Liver (tissue), 9 donors: ENCODE results near the gene WHRN. TPM values are rescaled to one million over a fixed set of nuclear protein-coding genes. Genes with fewer than 3 reads are reported as not detected.

Experiments used
- DNase-seq: peaks from one replicate; pipeline ENCODE4 v3.0.0-alpha.2; 2017; ENCODE audit warnings: low spot score
- H3K27ac ChIP-seq, 2 donors: one replicate each; pipeline ENCODE4 v1.7.0; 2013; ENCODE audit warnings: inconsistent platforms in 2 of 2, low read length in 2 of 2, control low read depth in 1 of 2, low read depth in 1 of 2, mild to moderate bottlenecking in 1 of 2
- H3K27me3 ChIP-seq, 4 donors: one replicate each; pipeline versions ENCODE4 v1.6.1 to v1.7.0; 2013; ENCODE audit warnings: low read length in 3 of 4, inconsistent platforms in 1 of 4, mild to moderate bottlenecking in 1 of 4, moderate library complexity in 1 of 4; ENCODE audit not compliant: control insufficient read depth in 4 of 4, insufficient read depth in 4 of 4
- H3K36me3 ChIP-seq, 4 donors: one replicate each; pipeline versions ENCODE4 v1.6.1 to v1.7.0; 2013; ENCODE audit warnings: low read length in 3 of 4, mild to moderate bottlenecking in 3 of 4, low read depth in 1 of 4, moderate library complexity in 1 of 4; ENCODE audit not compliant: control insufficient read depth in 4 of 4, insufficient read depth in 3 of 4
- H3K4me1 ChIP-seq, 4 donors: one replicate each; pipeline versions ENCODE4 v1.6.1 to v1.7.0; 2013; ENCODE audit warnings: low read length in 3 of 4, mild to moderate bottlenecking in 3 of 4, moderate library complexity in 1 of 4; ENCODE audit not compliant: control insufficient read depth in 4 of 4, insufficient read depth in 4 of 4
- H3K4me3 ChIP-seq, 3 donors: one replicate each; pipeline versions ENCODE4 v1.6.1 to v1.7.0; 2013; ENCODE audit warnings: low read length in 3 of 3, control low read depth in 1 of 3, low read depth in 1 of 3, mild to moderate bottlenecking in 1 of 3
- H3K9ac ChIP-seq, 2 donors: one replicate each; pipeline ENCODE4 v1.7.0; 2013; ENCODE audit warnings: low read length in 2 of 2, mild to moderate bottlenecking in 2 of 2, moderate library complexity in 2 of 2, control low read depth in 1 of 2, low read depth in 1 of 2
- H3K9me3 ChIP-seq, 4 donors: one replicate each; pipeline versions ENCODE4 v1.6.1 to v1.7.0; 2013; ENCODE audit warnings: low read length in 3 of 4; ENCODE audit not compliant: control insufficient read depth in 4 of 4
- CTCF ChIP-seq: fragments of 150-350 bp; IDR thresholded peaks from 2 replicates; pipeline ENCODE4 v1.5.1; 2017; ENCODE audit warnings: improper control_type of control experiment, low read depth, low read length; ENCODE audit not compliant: missing input control
- EGR1 ChIP-seq, 2 donors: IDR thresholded peaks; 2 replicates each; pipeline ENCODE4 v1.6.1; 2016 to 2018; ENCODE audit warnings: antibody characterized with exemption in 2 of 2, low read depth in 2 of 2
- FOXA1 ChIP-seq: IDR thresholded peaks from 2 replicates; pipeline ENCODE4 v1.6.1; 2016; ENCODE audit warnings: antibody characterized with exemption
- FOXA2 ChIP-seq: IDR thresholded peaks from 2 replicates; pipeline ENCODE4 v1.6.1; 2016; ENCODE audit warnings: antibody characterized with exemption
- GABPA ChIP-seq, 2 donors: IDR thresholded peaks in 1 of 2; conservative IDR thresholded peaks in 1 of 2; 2 replicates each; pipeline ENCODE4 v1.6.1; 2016; ENCODE audit warnings: antibody characterized with exemption in 2 of 2, mild to moderate bottlenecking in 1 of 2, moderate library complexity in 1 of 2
- HNF4A ChIP-seq, 2 donors: conservative IDR thresholded peaks; 2 replicates each; pipeline ENCODE4 v1.6.1; 2016; ENCODE audit warnings: antibody characterized with exemption in 2 of 2, mild to moderate bottlenecking in 2 of 2
- HNF4G ChIP-seq: IDR thresholded peaks from 2 replicates; pipeline ENCODE4 v1.6.1; 2016; ENCODE audit warnings: antibody characterized with exemption
- JUND ChIP-seq, 2 donors: IDR thresholded peaks; 2 replicates each; pipeline ENCODE4 v1.6.1; 2016; ENCODE audit warnings: antibody characterized with exemption in 2 of 2
- MAX ChIP-seq: IDR thresholded peaks from 2 replicates; pipeline ENCODE4 v1.6.1; 2016; ENCODE audit warnings: antibody characterized with exemption
- NR2F2 ChIP-seq: IDR thresholded peaks from 2 replicates; pipeline ENCODE4 v1.6.1; 2016; ENCODE audit warnings: antibody characterized with exemption
- RAD21 ChIP-seq, 2 donors: IDR thresholded peaks; 2 replicates each; pipeline ENCODE4 v1.6.1; 2016; ENCODE audit warnings: antibody characterized with exemption in 2 of 2, mild to moderate bottlenecking in 2 of 2
- REST ChIP-seq: IDR thresholded peaks from 2 replicates; pipeline ENCODE4 v1.6.1; 2016; ENCODE audit warnings: antibody characterized with exemption, mild to moderate bottlenecking
- RXRA ChIP-seq, 2 donors: IDR thresholded peaks; 2 replicates each; pipeline ENCODE4 v1.6.1; 2017 to 2018; ENCODE audit warnings: antibody characterized with exemption in 2 of 2, mild to moderate bottlenecking in 1 of 2
- SP1 ChIP-seq: IDR thresholded peaks from 2 replicates; pipeline ENCODE4 v1.6.1; 2018; ENCODE audit warnings: antibody characterized with exemption, mild to moderate bottlenecking
- TAF1 ChIP-seq: conservative IDR thresholded peaks from 2 replicates; pipeline ENCODE4 v1.6.1; 2016; ENCODE audit warnings: antibody characterized with exemption, mild to moderate bottlenecking
- YY1 ChIP-seq: IDR thresholded peaks from 2 replicates; pipeline ENCODE4 v1.6.1; 2016; ENCODE audit warnings: antibody characterized with exemption, mild to moderate bottlenecking
- WGBS: extraction: QIAGEN DNeasy Blood & Tissue Kit; methylation state at CpG from one replicate; pipeline ENCODE4 v1.1.7; 2013; 5-methylcytosine and 5-hydroxymethylcytosine counted together
- polyA plus RNA-seq, 2 donors: library from polyadenylated mRNA; stranded (reverse) in 1 of 2; unstranded in 1 of 2; fragments of 200-250 nt in 1 of 2; fragments of >200 nt in 1 of 2; fragmentation: Nextera tagmentation in 1 of 2; extraction: Ambion mirVana in 1 of 2; gene quantifications; one replicate each; pipeline versions ENCODE4 v1.2.1 to v1.2.3, GENCODE V29; 2013 to 2015
- total RNA-seq, 2 donors: library from RNA; depleted of rRNA; stranded (reverse); fragments of >200 nt; gene quantifications; one replicate each; pipeline ENCODE4 v1.2.3, GENCODE V29; 2014
- TF ChIP-seq, protein P1 (sequence below): IDR thresholded peaks from 2 replicates; pipeline ENCODE4 v1.6.1; 2016; ENCODE audit warnings: antibody characterized with exemption
- TF ChIP-seq, protein P2 (sequence below): IDR thresholded peaks from 2 replicates; pipeline ENCODE4 v1.6.1; 2016; ENCODE audit warnings: antibody characterized with exemption
- donor health status: healthy.
- donor health status: healthy.
- donor health status: healthy.
- donor health status: healthy.
- donor health status: healthy.

WHRN gene
- total and polyA plus RNA-seq, 4 donors: 0.42 to 1.9 (median 0.88) TPM

GRCh38 chr9:114552706-114553105 is 47.4 kb upstream of the WHRN start:
- Histone ChIP-seq H3K4me3 (no peak overlapping the region), H3K27ac (no peak overlapping the region), H3K9ac (no peak overlapping the region), H3K9me3 (peaks cover 0 to 2% (median 0%) of the 10 kb centered on the region in 4 donors), H3K4me1 (no peaks in the 10 kb centered on the region), H3K27me3 (no peaks in the 10 kb centered on the region), H3K36me3 (no peaks in the 10 kb centered on the region)
- TF ChIP-seq EGR1 (IDR thresholded peaks at IDR 0.05; ENCODE audit: low read depth in 2 of 2) (no peak), HNF4G (no peak), YY1 (no peak), SP1 (no peak), FOXA2 (no peak), RAD21 (IDR thresholded peaks at IDR 0.05) (no peak), JUND (IDR thresholded peaks at IDR 0.05) (no peak), TAF1 (no peak), MAX (no peak), HNF4A (conservative IDR thresholded peaks at IDR 0.05) (no peak), NR2F2 (no peak), FOXA1 (no peak), CTCF (no peak)
- TF ChIP-seq, protein P1, sequence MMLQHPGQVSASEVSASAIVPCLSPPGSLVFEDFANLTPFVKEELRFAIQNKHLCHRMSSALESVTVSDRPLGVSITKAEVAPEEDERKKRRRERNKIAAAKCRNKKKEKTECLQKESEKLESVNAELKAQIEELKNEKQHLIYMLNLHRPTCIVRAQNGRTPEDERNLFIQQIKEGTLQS: no peak
- 90% methylated on average over 5 of the region's 5 CpGs for WGBS
- DNase-seq: no peak

GRCh38 chr9:114551750-114552685 is 46.7 kb upstream of the WHRN start:
- Histone ChIP-seq H3K4me1 (no peaks in the 10 kb centered on the region), H3K9me3 (peaks cover 0 to 2% (median 0%) of the 10 kb centered on the region in 4 donors), H3K27me3 (peaks cover 0 to under 1% (median 0%) of the 10 kb centered on the region in 4 donors), H3K36me3 (no peaks in the 10 kb centered on the region), H3K9ac (no peak overlapping the region), H3K4me3 (no peak overlapping the region), H3K27ac (no peak overlapping the region)
- TF ChIP-seq, protein P1: no peak
- TF ChIP-seq REST (no peak), HNF4G (no peak), GABPA (IDR thresholded peaks at IDR 0.05 in 1 of 2, conservative IDR thresholded peaks at IDR 0.05 in 1 of 2) (no peak), JUND (IDR thresholded peaks at IDR 0.05) (no peak), FOXA1 (no peak), MAX (no peak), SP1 (no peak), HNF4A (conservative IDR thresholded peaks at IDR 0.05) (no peak), CTCF (no peak), EGR1 (IDR thresholded peaks at IDR 0.05; ENCODE audit: low read depth in 2 of 2) (no peak), RXRA (IDR thresholded peaks at IDR 0.05) (no peak), YY1 (no peak), TAF1 (no peak), NR2F2 (no peak), RAD21 (IDR thresholded peaks at IDR 0.05) (no peak), FOXA2 (no peak)
- TF ChIP-seq, protein P2, sequence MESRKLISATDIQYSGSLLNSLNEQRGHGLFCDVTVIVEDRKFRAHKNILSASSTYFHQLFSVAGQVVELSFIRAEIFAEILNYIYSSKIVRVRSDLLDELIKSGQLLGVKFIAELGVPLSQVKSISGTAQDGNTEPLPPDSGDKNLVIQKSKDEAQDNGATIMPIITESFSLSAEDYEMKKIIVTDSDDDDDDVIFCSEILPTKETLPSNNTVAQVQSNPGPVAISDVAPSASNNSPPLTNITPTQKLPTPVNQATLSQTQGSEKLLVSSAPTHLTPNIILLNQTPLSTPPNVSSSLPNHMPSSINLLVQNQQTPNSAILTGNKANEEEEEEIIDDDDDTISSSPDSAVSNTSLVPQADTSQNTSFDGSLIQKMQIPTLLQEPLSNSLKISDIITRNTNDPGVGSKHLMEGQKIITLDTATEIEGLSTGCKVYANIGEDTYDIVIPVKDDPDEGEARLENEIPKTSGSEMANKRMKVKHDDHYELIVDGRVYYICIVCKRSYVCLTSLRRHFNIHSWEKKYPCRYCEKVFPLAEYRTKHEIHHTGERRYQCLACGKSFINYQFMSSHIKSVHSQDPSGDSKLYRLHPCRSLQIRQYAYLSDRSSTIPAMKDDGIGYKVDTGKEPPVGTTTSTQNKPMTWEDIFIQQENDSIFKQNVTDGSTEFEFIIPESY: no peak
- 74% methylated on average over 6 of the region's 6 CpGs for WGBS
- no peak for DNase-seq
